VCaP (cell line): Measurements from ENCODE around the gene R3HCC1L.

Source experiments
- H3K27ac ChIP-seq: fragments of 450-650 bp; 2 replicates; pipeline ENCODE4 v1.5.1; 2017
- TF ChIP-seq, protein P1 (sequence below): fragments of 450-650 bp; conservative IDR thresholded peaks from 2 replicates; pipeline ENCODE4 v1.5.1; 2017; ENCODE audit warnings: mild to moderate bottlenecking, moderate library complexity

Gene R3HCC1L

DNA sequence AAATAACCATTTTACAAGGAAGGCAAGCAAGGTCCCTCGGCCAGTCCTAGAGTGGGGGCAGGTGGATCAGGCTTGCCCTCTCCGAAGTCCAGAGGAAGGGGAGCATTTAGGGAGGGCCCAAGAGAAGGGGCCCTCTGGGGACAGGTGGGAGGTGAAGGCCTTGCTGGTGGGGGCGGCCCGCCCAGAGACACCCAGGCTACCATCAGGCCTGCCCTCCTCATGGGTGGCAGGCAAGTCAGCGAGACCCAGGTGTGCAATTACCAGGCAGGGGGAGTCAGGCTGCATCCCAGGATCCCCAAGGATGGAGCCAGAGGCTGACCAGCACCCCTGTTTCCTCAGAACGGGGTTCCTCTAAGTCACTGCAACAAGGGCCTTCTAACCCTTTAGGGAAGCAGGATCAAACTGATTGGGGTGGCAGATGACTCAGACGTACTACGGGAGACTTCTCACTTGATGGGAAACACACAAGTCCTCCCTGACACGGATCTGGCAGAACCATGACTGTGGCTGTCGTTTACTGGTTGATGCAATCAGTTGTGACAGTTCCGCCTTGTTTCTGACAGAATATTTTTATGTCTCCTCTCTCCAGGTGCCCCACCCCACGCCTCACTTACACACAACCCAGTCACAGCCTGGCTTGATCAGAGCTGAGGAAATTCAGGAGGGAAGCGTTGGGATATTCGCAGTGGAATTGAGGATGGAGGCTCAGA, 125.3 kb downstream of the R3HCC1L start:
- peak overlapping the region; percentile 37 for H3K27ac ChIP-seq
- TF ChIP-seq, protein P1, sequence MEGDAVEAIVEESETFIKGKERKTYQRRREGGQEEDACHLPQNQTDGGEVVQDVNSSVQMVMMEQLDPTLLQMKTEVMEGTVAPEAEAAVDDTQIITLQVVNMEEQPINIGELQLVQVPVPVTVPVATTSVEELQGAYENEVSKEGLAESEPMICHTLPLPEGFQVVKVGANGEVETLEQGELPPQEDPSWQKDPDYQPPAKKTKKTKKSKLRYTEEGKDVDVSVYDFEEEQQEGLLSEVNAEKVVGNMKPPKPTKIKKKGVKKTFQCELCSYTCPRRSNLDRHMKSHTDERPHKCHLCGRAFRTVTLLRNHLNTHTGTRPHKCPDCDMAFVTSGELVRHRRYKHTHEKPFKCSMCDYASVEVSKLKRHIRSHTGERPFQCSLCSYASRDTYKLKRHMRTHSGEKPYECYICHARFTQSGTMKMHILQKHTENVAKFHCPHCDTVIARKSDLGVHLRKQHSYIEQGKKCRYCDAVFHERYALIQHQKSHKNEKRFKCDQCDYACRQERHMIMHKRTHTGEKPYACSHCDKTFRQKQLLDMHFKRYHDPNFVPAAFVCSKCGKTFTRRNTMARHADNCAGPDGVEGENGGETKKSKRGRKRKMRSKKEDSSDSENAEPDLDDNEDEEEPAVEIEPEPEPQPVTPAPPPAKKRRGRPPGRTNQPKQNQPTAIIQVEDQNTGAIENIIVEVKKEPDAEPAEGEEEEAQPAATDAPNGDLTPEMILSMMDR, result no peak

DNA sequence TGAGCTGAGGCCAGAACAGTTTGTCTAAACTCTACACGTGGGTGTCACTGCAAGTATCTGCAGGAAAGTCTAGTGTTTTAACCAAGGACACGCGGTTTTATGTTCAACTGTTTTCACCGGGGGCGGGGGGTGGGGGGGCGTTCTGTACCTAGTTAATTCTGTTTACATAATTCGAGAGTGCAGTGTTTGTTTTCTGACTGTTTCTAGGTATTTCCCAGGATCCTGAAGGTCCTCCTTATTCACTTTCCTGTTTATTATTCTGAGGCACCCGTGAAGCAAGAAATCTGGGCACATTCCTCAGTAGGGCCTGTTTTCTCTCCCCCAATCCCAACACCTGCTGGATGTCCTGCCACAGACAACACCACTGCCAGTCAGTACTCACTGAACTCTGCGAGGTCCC, 125.9 kb downstream of the R3HCC1L start:
- H3K27ac ChIP-seq, result peak overlapping the region; percentile 37
- TF ChIP-seq, protein P1, result no peak

DNA sequence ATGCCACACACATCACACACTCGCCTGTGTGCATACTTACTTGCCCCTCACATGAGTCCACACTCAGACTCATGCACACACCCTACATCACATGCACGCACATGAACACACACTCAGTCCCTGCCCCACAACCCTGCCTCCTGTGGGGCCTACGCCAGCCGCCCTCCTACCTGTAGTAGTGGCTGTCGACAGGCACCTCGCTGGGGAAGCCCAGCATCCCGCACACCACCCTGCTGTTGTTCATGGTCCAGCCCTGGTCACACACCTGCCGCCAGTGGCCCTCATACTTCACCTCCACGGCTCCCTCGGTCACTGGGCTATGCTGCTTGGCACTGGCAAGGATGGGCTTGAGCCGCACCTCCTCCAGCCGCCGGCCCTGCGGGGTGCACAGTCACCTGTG, 126.3 kb downstream of the R3HCC1L start:
- H3K27ac ChIP-seq, result peak overlapping the region; percentile 37
- TF ChIP-seq, protein P1, result no peak

DNA sequence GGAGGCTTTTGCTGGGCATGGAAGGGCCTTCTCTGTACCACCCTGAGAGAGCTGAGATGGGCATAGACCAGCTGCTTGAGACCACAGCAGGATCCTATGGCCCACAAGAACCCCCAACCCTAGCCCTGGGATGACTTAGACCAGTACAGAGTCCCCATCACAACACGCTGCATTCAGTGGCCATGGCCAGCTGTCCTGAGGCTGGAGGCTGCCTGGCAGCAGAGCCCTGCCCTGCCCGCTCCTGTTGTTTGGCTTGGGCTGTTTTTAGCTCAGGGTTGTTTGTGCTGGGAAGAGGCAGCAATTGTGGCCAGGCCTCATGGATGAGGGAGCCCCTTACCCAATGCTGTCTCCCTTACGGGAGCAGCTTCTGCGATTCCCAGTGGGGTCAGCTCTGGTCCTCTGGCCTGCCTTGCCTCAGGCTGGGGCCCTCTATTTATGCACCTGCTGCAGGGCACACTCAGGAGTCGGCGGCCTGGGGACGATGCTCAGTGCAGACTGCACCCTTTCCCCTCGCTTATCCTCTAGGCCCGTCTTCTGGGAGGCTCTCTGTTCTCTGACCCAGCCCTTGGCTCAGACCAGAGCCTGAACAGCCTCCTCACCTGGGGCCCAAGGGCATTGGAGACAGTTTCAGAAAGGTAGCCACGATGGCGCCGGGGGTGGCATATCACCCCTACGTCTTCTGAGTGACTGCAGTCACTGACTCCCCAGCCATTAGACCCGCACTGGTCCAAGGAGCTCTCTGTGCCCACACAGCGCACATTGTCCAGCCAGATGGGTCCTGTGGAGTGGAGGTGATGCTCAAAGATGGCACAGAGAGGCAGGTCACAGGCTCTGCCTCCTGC, 127.2 kb downstream of the R3HCC1L start:
- TF ChIP-seq, protein P1, result no peak
- H3K27ac ChIP-seq, result no peak overlapping the region

DNA sequence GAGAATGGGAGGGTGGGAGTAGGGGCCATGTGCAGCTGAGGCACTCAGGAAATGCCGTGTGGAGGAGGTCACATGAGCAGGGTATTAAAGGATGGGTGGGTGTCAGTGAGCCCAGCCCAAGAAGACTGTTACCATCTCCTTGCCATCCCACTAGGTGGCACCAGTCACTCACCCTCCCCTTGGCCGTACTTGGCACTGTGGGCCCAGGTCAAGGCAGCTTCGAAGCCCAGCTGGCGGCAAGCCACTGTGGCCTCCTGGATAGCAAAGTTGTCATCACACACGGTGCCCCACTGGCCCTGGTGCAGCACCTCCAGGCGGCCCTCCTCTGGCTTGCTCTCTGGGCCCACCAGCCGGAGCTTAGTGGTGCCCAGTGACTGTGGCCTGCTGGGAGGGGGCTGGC, 128.1 kb downstream of the R3HCC1L start:
- TF ChIP-seq, protein P1, result peak; percentile 79
- H3K27ac ChIP-seq, result no peak overlapping the region

DNA sequence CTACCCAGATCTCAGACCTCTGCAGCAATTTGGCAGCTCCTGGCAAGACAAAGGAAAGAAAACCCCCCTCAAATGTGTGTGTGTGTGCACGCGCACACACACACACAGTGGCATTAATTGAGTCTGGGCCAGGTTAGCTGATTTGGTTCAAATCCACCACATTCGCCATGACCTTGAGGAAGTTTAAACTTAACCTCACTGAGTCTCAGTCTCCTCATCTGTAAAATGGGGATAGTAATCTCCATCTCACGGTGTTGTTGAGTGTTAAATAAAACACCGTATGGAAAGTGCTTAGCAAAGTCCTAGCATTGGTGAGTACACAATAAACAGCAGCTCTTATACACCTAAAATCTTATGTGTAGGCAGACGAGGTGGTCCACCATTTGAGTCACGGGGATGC, 128.6 kb downstream of the R3HCC1L start:
- TF ChIP-seq, protein P1, result no peak
- H3K27ac ChIP-seq, result no peak overlapping the region

DNA sequence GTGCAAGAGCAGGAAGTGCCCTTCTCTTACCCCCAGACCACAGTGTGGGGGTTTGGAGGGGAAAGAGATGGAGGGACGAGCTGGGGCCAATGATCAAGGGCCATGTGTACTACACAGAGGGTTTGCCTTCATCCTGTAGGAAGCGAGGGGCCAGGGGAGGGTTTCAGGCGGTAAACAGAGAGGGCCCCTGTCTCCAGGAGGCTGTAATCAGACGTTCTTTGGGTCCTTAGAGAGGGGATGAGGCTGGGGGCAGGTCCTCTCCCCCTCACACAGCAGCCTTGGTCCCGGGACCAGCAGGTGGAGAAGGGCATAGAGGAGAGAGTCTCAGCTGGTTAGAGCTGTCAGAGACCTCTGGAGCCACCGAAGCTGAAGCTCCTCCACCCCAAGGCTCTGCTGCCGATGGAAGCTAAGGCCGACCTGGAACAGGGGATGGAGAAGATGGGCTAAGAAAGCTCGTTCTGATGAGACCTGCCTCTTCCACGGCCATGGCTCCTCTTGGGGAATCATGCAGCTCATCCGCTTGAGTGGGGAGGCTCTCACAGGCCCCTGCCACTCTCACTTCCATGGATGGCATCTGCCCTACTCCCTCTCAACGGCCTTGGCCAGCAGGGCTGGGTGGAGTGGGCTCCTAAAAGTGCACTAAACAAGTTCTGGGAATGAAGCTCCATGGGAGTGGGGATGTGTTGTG, 130.1 kb downstream of the R3HCC1L start:
- no peak overlapping the region for H3K27ac ChIP-seq
- TF ChIP-seq, protein P1, result no peak
